ENCODE measurements around the gene ALDH1A3.

ALDH1A3 gene

GRCh38 chr15:100881573-100882336 lies 2.1 kb downstream of the ALDH1A3 start:
- DNase-seq (ENCODE audit: low read depth in 1 of 2, low spot score in 1 of 2) = no peak

- no peak for DNase-seq (ENCODE audit: low read depth in 1 of 2, low spot score in 1 of 2)
Observed at GRCh38 chr15:100885116-100885515, 5.5 kb downstream of the ALDH1A3 start.

- DNase-seq (ENCODE audit: low read depth in 1 of 2, low spot score in 1 of 2) = no peak
Observed at GRCh38 chr15:100885811-100886210, 6.2 kb downstream of the ALDH1A3 start.

GRCh38 chr15:100887211-100887913 lies 7.7 kb downstream of the ALDH1A3 start:
- DNase-seq (ENCODE audit: low read depth in 1 of 2, low spot score in 1 of 2) = no peak

- DNase-seq (ENCODE audit: low read depth in 1 of 2, low spot score in 1 of 2) = no peak
Observed at GRCh38 chr15:100889385-100890050, 9.9 kb downstream of the ALDH1A3 start.

GRCh38 chr15:100890051-100890720 lies 10.6 kb downstream of the ALDH1A3 start:
- DNase-seq (ENCODE audit: low read depth in 1 of 2, low spot score in 1 of 2) = no peak

GRCh38 chr15:100890850-100891249 lies 11.2 kb downstream of the ALDH1A3 start:
- DNase-seq (ENCODE audit: low read depth in 1 of 2, low spot score in 1 of 2) = no peak

GRCh38 chr15:100891307-100892012 lies 11.8 kb downstream of the ALDH1A3 start:
- DNase-seq (ENCODE audit: low read depth in 1 of 2, low spot score in 1 of 2) = no peak

- no peak for DNase-seq (ENCODE audit: low read depth in 1 of 2, low spot score in 1 of 2)
Observed at GRCh38 chr15:100892013-100892355, 12.4 kb downstream of the ALDH1A3 start.

- DNase-seq (ENCODE audit: low read depth in 1 of 2, low spot score in 1 of 2) = no peak
Observed at GRCh38 chr15:100893261-100893963, 13.8 kb downstream of the ALDH1A3 start.

- no peak for DNase-seq (ENCODE audit: low read depth in 1 of 2, low spot score in 1 of 2)
Observed at GRCh38 chr15:100893964-100894295, 14.3 kb downstream of the ALDH1A3 start.

GRCh38 chr15:100895721-100896120 lies 16.1 kb downstream of the ALDH1A3 start:
- no peak for DNase-seq (ENCODE audit: low read depth in 1 of 2, low spot score in 1 of 2)

- DNase-seq (ENCODE audit: low read depth in 1 of 2, low spot score in 1 of 2) = no peak
Observed at GRCh38 chr15:100897221-100898151, 17.9 kb downstream of the ALDH1A3 start.

GRCh38 chr15:100898152-100898490 lies 18.5 kb downstream of the ALDH1A3 start:
- DNase-seq (ENCODE audit: low read depth in 1 of 2, low spot score in 1 of 2) = no peak

- DNase-seq (ENCODE audit: low read depth in 1 of 2, low spot score in 1 of 2) = no peak
Observed at GRCh38 chr15:100898661-100899462, 19.2 kb downstream of the ALDH1A3 start.

GRCh38 chr15:100899601-100900000 lies 20.0 kb downstream of the ALDH1A3 start:
- DNase-seq (ENCODE audit: low read depth in 1 of 2, low spot score in 1 of 2) = no peak

- no peak for DNase-seq (ENCODE audit: low read depth in 1 of 2, low spot score in 1 of 2)
Observed at GRCh38 chr15:100900136-100900794, 20.6 kb downstream of the ALDH1A3 start.

- DNase-seq (ENCODE audit: low read depth in 1 of 2, low spot score in 1 of 2) = no peak
Observed at GRCh38 chr15:100900795-100901169, 21.2 kb downstream of the ALDH1A3 start.

Measured in stimulated activated CD4-positive, alpha-beta T cell treated with anti-CD3 and anti-CD28 coated beads, Interleukin-15, amount 100 ng/mL, for 1 hour (primary cell).